ENCODE data around the gene RPTOR. TPM values are rescaled to one million over a fixed set of nuclear protein-coding genes. Genes with fewer than 3 reads are reported as not detected.

RPTOR gene
- total RNA-seq, 3 donors from 2014 or later (not counting 1 experiment from before 2014, with no cell fraction given): 49.2 to 63.6 (median 55.4) TPM

DNA sequence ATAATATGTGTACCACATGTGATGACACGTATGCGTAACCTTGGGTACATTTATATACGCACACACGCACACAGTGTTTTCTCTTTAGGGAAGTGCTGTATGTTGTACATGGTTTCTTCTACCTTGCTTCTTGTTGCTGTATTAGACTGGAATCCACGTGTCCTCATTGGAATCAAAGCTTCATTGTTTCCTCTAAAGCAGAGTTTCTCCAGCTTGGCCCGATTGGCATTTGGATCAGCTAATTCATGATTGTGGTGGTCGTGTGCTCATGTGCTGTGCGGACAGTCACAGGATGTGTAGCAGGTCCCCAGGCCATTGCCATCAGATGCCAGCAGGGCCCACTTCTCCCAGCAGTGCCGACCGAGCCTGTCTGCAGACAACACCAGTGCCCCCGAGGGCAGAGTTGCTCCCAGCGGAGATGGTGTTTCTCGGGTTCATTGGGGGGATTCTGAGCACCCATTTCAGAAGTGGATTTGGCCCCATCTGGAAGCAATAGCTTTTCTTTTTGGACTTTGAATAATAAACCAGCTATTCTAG, 148.4 kb downstream of the RPTOR start:
- ATAC-seq (no peak), DNase-seq (no peak)
- H3K9me3 Mint-ChIP-seq: no peaks in the 10 kb centered on the region
- H3K27me3 Mint-ChIP-seq (ENCODE audit: low read depth in 2 of 2): no peaks in the 10 kb centered on the region
- no peak overlapping the region for H3K4me3 ChIP-seq (ENCODE audit: low read length)
- WGBS (ENCODE audit: insufficient coverage): 96% methylated on average over 13 of the region's 13 CpGs
- no peak overlapping the region for H3K27ac Mint-ChIP-seq
- no peaks in the 10 kb centered on the region for H3K9me3 ChIP-seq (ENCODE audit: control insufficient read depth, insufficient read depth, low read length)
- TF ChIP-seq, protein P1, sequence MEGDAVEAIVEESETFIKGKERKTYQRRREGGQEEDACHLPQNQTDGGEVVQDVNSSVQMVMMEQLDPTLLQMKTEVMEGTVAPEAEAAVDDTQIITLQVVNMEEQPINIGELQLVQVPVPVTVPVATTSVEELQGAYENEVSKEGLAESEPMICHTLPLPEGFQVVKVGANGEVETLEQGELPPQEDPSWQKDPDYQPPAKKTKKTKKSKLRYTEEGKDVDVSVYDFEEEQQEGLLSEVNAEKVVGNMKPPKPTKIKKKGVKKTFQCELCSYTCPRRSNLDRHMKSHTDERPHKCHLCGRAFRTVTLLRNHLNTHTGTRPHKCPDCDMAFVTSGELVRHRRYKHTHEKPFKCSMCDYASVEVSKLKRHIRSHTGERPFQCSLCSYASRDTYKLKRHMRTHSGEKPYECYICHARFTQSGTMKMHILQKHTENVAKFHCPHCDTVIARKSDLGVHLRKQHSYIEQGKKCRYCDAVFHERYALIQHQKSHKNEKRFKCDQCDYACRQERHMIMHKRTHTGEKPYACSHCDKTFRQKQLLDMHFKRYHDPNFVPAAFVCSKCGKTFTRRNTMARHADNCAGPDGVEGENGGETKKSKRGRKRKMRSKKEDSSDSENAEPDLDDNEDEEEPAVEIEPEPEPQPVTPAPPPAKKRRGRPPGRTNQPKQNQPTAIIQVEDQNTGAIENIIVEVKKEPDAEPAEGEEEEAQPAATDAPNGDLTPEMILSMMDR (IDR thresholded peaks at IDR 0.05): no peak
- H3K27me3 ChIP-seq (ENCODE audit: control insufficient read depth, insufficient read depth, low read length): no peaks in the 10 kb centered on the region
- H3K36me3 Mint-ChIP-seq: no peaks in the 10 kb centered on the region
- H3K4me1 Mint-ChIP-seq: peaks cover 9 to 33% of the 10 kb centered on the region in 2 donors
- no peaks in the 10 kb centered on the region for H3K4me1 ChIP-seq (ENCODE audit: control insufficient read depth, insufficient read depth, low read length)
- H3K4me3 Mint-ChIP-seq: no peak overlapping the region
- intact Hi-C loops (cut with micrococcal nuclease): no loop called here
- no peaks in the 10 kb centered on the region for H3K36me3 ChIP-seq (ENCODE audit: control insufficient read depth, insufficient read depth, low read length)
- no peak overlapping the region for H3K27ac ChIP-seq (ENCODE audit: low read length)

DNA sequence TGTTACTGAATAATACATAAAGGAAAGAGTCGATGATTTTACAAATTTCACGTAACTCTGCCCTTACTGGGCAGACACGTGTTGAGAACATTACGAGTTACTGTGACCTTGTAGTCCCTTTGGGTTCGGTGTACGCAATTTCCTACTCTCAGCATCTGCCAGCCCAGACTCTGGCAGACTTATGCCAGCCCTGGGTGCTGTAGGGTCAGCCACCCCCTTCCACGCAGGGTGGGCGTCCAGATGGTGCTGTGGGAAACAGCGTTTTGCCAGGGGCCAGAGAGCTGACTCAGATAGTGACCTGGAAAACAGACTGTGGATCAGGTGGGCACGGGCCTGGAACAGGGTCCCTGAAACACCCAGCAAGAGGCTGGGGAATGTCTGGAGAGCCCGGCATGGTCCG, 148.9 kb downstream of the RPTOR start:
- Histone ChIP-seq H3K27ac (ENCODE audit: low read length) (no peak overlapping the region), H3K27me3 (ENCODE audit: control insufficient read depth, insufficient read depth, low read length) (no peaks in the 10 kb centered on the region), H3K4me3 (ENCODE audit: low read length) (no peak overlapping the region), H3K36me3 (ENCODE audit: control insufficient read depth, insufficient read depth, low read length) (no peaks in the 10 kb centered on the region), H3K9me3 (ENCODE audit: control insufficient read depth, insufficient read depth, low read length) (no peaks in the 10 kb centered on the region), H3K4me1 (ENCODE audit: control insufficient read depth, insufficient read depth, low read length) (no peaks in the 10 kb centered on the region)
- Mint-ChIP-seq H3K9me3 (no peaks in the 10 kb centered on the region), H3K27me3 (ENCODE audit: low read depth in 2 of 2) (no peaks in the 10 kb centered on the region), H3K4me1 (peaks cover 5 to 31% of the 10 kb centered on the region in 2 donors), H3K4me3 (no peak overlapping the region), H3K36me3 (no peaks in the 10 kb centered on the region), H3K27ac (no peak overlapping the region)
- TF ChIP-seq, protein P1 (IDR thresholded peaks at IDR 0.05): no peak
- no peak for ATAC-seq
- intact Hi-C loops (cut with micrococcal nuclease): no loop called here
- no peak for DNase-seq
- WGBS (ENCODE audit: insufficient coverage): 92% methylated on average over 12 of the region's 12 CpGs

DNA sequence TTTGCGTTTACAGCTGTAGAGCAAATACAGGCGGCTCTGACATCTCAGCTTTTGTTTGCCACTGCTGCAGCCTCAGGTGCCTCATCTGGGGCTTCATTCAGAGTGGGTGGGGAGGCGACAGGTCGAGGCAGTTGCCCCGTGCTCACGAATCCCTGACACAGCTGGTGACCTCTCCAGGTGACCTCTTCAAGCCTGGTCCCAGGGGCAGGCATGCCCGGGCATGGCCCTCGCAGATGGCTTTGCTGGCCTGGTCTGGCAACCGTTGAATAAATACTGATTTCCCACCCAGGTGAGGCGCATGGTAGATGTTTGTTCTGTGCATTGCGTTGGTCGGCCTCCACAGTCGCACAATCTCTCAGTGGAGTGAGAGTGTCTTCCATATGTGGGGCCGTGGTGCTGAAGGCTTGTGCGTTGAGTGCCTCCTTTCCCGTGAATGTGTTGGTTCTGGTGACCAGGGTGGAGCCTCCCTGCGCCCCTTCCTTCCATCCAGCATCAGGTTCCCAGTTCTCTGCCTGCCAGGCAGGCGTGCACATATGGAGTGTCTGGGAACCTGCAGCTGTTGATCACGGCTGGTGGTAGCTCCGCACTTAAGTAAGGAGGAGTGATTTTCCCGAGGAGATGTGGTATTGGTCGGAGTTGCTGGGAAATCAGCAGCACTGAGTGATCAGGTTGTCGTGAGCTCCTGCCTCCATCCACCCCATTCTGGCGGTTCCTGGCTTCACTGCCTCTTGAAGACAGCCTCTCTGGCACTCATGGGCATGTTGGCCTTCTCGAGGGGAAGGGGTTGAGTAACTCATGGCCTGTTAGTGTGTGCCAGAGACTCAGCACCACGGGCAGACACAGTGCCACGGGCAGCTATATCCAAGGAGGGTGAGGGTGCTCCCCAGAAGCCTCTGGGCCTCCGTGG, 149.7 kb downstream of the RPTOR start:
- Mint-ChIP-seq H3K36me3 (no peaks in the 10 kb centered on the region), H3K9me3 (no peaks in the 10 kb centered on the region), H3K27me3 (ENCODE audit: low read depth in 2 of 2) (no peaks in the 10 kb centered on the region), H3K4me3 (no peak overlapping the region), H3K27ac (peak overlapping the region in 1 of 2 donors; percentile 38), H3K4me1 (peaks cover 5 to 32% of the 10 kb centered on the region in 2 donors)
- WGBS (ENCODE audit: insufficient coverage): 92% methylated on average over 28 of the region's 28 CpGs
- DNase-seq (no peak), ATAC-seq (no peak)
- no peaks in the 10 kb centered on the region for H3K4me1 ChIP-seq (ENCODE audit: control insufficient read depth, insufficient read depth, low read length)
- intact Hi-C loops (cut with micrococcal nuclease): no loop called here
- H3K27me3 ChIP-seq (ENCODE audit: control insufficient read depth, insufficient read depth, low read length): no peaks in the 10 kb centered on the region
- no peak overlapping the region for H3K27ac ChIP-seq (ENCODE audit: low read length)
- no peaks in the 10 kb centered on the region for H3K36me3 ChIP-seq (ENCODE audit: control insufficient read depth, insufficient read depth, low read length)
- H3K9me3 ChIP-seq (ENCODE audit: control insufficient read depth, insufficient read depth, low read length): no peaks in the 10 kb centered on the region
- TF ChIP-seq, protein P1 (IDR thresholded peaks at IDR 0.05): no peak
- H3K4me3 ChIP-seq (ENCODE audit: low read length): no peak overlapping the region
